ENCODE measurements around the gene ELAVL4. TPM values are rescaled to one million over a fixed set of nuclear protein-coding genes. Genes with fewer than 3 reads are reported as not detected.

ELAVL4 gene
- 88.9 TPM for total RNA-seq

DNA sequence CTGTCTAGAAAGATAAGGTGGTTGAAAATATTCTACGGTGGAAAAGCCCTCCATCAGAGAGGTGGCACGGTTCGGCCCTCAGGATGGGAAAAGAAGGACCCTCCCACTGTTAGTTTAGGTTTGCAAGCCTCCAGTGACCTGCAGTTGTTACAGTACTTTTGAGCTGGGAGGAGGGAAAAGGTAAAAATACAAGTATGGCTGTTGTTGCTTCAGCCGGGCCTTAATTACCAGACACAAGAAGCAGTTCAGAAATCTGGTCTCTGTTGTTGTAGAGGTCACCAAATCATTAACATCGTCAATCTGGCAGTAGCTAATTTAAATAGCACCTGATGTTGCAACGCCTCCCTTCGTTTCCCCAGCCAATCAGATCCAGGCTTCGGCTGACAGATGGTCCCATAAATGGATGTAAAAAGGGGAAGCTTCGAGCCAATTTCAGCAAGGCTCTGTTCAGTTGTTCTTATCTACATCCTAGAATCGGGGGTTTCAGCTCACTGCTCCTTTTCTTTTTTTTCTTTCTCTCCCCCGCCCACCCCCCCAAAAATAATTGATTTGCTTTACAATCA is at the start of gene ELAVL4:
Gene ELAVL4, plus strand, starts transcription at position 424 of the 563 bp plus-strand sequence. CDS start 270 bp downstream, outside the sequence.

Other genes with a start within 250 kb of the ELAVL4 start
- 9.7 TPM for gene AGBL4, start 85.0 kb upstream of the ELAVL4 start, total RNA-seq

All from parietal lobe (tissue), 1 donor.